T47D (cell line): ENCODE results near the gene ADAM12.

Source experiments
- DNase-seq, 2 experiments: peaks; one replicate each; pipeline versions ENCODE4 v3.0.0 to v3.0.0-alpha.2; 2011 to 2012; ENCODE audit warnings: low read depth in 1 of 2, low spot score in 1 of 2
- JUND ChIP-seq: IDR thresholded peaks from 2 replicates; pipeline ENCODE4 v1.6.1; 2012; ENCODE audit warnings: low read depth
- in situ Hi-C: cut with HindIII; loops from 2 replicates; pipeline ENCODE4 v1.10.0; 2016; ENCODE audit warnings: low sequenced_read_pairs, low pct_unique_long_range_greater_than_20kb

The ADAM12 gene

DNA sequence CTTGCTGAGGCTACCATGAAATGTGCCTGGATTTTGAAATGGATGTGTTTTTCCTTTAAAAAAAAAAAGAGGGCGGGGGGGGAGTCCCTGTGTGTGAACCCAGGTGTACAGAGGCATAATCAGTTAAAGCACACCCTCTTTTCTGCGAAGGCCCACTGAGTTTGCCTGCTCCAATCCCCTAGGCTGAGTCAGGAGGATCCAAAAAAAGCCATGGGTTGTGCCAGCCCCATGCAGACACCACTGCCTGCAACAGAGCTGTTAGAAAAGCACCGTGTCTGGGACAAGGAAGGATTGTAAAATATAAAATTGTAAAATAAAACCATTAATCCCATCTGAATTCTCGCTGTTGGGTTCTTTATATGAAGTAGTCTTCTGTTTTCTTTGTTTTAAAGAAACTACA is 217.9 kb downstream of the ADAM12 start:
- TF ChIP-seq JUND = no peak
- DNase-seq = no peak
- in situ Hi-C loops = no loop called here

DNA sequence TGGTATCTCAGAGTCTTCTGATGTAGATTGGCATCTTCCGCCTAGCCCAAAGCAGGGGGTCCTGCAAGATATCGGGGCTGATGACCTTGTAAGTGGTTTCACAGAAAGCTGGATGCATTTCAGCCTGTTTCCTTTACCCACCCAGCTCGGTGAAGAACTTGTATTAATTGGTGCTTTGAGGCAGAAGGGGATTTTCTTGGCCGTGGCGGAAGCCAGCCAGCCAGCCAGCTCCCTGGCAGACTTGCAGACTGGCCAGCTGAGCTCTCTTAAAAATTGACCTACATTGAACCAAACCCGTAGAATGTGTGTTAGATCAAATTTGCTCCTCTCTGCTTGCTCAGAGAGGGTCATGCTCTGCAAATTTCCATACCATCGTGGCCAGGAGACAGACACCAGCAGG is 218.4 kb downstream of the ADAM12 start:
- no peak for DNase-seq
- TF ChIP-seq JUND = no peak
- in situ Hi-C loops = no loop called here

DNA sequence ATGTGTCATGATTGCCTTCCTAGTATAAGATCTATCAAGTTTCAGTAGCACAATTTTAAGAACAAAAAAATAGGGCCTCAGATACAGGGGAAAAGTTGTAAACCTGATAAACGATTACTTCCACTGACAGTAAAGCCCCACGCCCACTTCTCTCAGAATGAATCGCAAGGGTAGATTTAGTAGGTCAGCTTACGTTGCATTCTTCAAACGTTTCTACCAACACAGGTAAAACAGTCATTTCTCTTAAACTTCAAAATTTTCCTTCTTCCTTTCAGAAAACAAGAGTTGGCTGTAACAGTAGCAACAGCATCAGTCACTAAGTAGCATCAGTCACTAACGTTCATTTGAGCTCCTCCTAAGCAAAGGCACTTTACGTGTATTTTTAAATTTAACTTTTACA is 221.5 kb downstream of the ADAM12 start:
- in situ Hi-C loops = no loop called here
- no peak for TF ChIP-seq JUND
- DNase-seq = no peak

DNA sequence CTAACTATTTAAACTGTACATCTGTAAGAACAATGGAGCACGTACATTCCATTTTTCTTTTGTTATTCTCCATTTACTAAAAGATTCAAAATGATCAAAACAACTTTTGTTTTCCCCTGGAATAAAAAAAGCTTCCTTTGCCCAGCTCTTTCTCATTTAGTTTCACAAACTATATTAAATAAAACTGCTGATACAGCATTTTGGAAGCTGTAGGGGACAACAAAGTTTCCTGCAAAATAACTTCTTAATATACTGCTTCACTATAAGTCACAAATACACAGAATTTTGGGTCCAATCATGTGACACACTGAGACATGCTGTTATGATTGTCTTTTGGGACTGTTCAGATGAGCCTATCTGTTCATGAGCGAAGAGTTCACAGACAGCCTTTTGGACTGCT is 222.4 kb downstream of the ADAM12 start:
- TF ChIP-seq JUND = no peak
- in situ Hi-C loops = no loop called here
- DNase-seq = no peak

DNA sequence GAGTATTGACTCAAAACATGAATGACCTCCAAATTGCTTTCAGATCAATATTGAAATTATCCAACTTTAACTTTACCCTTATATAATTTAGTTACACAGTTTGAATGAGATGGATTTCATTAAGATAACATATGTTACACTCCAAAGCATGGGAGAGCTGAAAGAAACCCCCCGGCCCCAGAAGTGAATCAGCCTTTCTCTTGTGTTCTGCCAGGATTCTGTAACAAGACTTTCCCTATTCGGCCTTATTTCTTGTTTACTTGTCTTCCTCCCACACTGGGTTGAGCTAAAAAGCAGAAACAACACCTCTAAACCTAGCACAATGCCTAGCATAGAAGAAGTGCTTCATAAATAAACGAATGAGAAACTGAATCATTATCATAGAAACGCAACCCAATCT is 224.8 kb downstream of the ADAM12 start:
- in situ Hi-C loops = no loop called here
- no peak for DNase-seq

DNA sequence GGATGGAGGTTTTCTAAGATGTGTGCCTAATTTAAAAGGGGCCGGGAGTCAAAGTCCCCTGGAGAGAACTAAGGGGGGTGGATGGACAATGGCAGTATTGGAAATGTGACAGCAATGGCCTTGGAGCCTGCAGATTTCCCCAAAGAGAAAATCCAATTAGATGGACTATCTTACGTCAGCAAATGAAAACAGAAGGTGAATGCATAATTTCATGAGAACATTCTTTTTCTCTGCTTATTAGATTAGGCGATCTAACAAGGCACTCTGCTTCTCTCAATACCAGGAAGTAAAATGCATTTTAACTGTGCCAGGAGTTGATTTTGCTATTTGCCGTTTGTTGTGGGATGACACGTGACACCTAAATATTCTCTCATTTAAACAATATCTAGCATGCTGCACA is 226.6 kb downstream of the ADAM12 start:
- TF ChIP-seq JUND = no peak
- DNase-seq = no peak
- in situ Hi-C loops = no loop called here

More for the DNA sequence above, 224.8 kb downstream of the ADAM12 start:
- TF ChIP-seq JUND = no peak

DNA sequence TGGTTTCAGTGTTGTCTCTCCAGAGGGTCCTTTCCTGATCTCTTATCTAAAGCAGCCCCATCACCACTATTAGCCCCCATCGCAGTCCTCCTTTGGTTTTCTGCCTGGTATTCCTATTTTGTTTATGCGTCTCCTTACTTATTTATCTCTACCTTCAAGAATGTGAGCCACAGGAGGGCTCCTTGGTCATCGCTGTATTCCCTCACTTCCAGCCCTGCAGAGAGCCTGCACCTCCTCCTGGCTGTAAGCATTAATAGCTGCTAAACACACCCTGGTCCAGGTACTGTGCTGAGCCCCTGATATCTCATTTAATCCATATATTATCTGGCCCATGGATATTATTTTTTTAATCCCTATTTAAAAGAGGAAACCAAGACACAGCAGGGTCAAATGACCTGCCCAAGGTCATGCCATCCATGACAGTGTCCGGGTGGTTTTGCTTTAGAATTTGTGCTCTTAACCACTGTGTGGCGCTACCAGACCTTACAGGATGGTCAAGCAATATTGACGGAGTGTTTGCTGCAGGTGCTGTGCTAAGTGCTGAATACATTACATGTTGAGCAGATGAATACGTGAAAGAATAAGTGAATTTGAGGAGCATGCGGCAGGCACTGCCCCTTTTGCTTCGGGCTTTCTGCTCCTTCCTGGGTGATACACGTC is 227.2 kb downstream of the ADAM12 start:
- DNase-seq = peak in 1 of 2 experiments; percentile 59
- in situ Hi-C loops = no loop called here
- no peak for TF ChIP-seq JUND

DNA sequence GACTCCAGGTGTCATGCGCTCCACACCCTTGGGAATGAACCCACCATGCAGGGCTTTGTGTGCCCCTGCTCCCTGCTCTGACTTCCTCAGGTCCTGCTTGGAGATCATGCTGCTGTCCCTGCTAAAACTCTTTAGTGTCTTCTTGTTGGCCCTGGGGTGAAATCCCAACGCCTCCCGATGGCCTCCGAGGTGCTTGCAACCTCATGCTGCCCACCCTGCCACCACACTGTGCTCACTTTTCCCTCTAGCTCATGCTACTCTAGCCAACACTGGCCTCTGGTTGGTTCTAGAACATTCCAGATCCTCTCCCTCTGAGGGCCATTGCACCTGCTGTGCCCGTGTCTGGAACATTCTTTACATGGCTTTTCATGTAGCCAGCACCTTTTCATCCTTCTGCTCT is 227.7 kb downstream of the ADAM12 start:
- no peak for DNase-seq
- no peak for TF ChIP-seq JUND
- in situ Hi-C loops = no loop called here

DNA sequence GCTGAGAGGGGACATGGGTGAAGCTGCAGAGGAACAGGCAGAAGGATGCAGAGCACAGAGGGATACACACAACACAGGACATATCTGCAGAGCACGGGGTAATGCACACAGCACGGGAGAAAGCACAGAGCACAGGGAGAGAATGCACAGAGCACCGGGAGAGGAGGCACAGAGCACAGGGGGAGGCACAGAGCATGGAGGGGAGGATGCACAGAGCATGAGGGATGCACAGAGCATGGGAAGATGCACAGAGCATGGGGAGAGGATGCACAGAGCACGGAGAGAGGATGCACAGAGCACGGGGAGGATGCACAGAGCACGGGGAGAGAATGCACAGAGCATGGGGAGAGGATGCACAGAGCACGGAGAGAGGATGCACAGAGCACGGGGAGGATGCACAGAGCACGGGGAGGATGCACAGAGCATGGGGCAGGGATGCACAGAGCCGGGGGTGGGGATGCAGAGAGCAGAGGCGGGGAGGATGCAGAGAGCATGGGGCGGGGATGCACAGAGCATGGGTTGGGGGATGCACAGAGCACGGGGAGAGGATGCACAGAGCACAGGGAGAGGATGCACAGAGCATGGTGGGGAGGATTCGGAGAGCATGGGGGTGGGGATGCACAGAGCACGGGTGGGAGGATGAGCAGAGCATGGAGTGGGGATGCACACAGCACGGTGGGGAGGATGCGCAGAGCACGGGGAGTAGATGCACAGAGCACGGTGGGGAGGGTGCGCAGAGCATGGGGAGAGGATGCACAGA is 230.0 kb downstream of the ADAM12 start:
- in situ Hi-C loops = no loop called here
- DNase-seq = no peak
- no peak for TF ChIP-seq JUND

DNA sequence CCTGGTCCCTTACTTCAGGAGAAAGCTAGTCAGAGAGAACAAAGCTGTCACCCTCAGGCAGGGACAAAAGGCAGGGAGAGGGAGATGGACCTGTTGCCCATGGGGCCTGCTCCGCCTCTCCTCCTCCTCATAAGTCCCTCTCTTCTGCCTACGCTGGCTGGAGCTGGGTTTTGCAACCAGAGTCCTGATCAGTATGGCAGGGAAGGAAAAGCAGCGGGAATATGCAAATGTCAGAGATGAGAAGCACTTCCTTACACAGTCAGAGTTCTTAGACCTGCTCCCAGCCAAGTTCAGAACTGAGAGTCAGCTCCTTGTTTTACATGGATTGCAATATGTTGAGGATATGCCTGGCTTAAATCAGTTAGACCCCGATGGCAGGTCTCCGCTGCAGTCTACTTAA is 231.1 kb downstream of the ADAM12 start:
- no peak for DNase-seq
- in situ Hi-C loops = no loop called here
- TF ChIP-seq JUND = no peak

DNA sequence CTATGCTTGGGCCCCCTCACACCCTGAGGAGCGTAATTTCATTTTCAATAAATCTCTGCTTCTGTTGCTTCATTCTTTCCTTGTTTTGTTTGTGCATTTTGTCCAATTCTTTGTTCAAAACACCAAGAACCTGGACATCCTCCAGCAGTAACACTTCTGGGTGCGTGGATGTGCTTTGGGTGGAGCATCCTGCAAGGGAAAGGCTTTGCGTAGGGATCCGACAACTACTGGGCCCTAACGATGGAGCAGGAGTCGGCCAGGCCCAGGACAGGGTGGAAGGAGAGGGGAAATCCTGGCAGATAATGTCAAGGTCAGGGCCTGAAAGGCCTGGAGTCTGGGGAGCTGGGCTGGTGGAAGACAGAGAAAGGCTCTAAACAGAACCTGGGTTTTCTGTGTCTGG is 231.8 kb downstream of the ADAM12 start:
- DNase-seq = no peak
- in situ Hi-C loops = no loop called here
- TF ChIP-seq JUND = no peak

DNA sequence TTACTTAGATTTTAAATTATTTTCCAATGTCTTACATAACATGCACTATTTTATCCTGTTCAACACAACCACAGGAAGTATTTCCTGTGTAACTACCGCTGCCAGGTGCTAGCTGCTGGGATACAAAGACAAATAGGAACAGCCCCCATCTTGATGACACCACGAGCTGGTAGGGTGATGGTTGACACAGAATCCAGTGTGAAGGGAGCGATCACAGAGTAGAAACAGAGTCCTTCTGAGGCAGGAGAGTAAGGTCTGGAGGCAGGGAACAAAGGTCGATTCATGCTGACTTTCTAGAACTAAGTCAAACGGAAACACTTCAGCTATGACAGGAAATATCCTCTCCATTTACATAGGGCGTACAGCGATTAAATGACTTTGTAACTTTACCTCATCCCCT is 232.3 kb downstream of the ADAM12 start:
- in situ Hi-C loops = no loop called here
- no peak for DNase-seq
- TF ChIP-seq JUND = no peak

DNA sequence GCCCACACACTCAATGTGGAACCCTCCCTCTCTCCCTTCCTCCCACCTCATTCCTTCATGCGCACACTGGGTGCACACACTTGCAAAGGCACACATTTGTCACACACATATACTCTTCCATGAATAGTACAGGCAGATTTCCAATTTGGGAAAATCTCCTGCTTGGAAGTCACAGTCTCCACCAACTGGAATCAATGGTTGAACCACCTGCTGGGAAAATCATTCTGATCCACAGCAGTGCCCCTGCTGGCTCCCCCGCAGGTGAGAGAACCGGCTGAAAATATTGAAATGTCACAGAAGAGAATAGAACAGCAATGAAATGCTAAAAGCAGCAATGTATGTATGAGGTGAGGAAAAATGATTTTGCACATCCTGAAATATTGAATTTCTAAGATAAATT is 232.7 kb downstream of the ADAM12 start:
- no peak for DNase-seq
- no peak for TF ChIP-seq JUND
- in situ Hi-C loops = no loop called here
